Measurements from ENCODE around the gene WWTR1.
A peak's percentile ranks its signal among the peaks of the same experiment; 100 is the strongest.

Gene WWTR1

GRCh38 chr3:149497966-149498670, 159.7 kb downstream of the WWTR1 start:
- DNase-seq (ENCODE audit: low read depth, low spot score): no peak

DNA sequence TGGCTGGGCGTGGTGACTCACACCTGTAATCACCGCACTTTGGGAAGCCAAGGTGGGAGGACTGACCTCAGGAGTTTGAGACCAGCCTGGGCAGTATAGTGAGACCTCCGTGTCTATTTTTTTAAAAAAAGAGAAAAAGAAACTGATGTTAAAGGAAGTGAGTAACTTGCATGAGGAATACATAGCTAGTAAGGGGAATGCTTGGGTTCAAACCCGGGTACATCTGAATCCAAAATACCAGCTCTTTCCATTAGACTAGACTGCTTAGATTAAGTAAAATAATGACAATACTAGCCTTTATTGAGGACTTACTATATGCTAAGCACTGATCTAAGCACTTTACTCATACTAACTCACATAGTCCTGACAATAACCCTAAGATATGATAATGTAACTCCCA, 160.9 kb downstream of the WWTR1 start:
- no peak for DNase-seq (ENCODE audit: low read depth, low spot score)

GRCh38 chr3:149495581-149496125, 162.2 kb downstream of the WWTR1 start:
- no peak for DNase-seq (ENCODE audit: low read depth, low spot score)

DNA sequence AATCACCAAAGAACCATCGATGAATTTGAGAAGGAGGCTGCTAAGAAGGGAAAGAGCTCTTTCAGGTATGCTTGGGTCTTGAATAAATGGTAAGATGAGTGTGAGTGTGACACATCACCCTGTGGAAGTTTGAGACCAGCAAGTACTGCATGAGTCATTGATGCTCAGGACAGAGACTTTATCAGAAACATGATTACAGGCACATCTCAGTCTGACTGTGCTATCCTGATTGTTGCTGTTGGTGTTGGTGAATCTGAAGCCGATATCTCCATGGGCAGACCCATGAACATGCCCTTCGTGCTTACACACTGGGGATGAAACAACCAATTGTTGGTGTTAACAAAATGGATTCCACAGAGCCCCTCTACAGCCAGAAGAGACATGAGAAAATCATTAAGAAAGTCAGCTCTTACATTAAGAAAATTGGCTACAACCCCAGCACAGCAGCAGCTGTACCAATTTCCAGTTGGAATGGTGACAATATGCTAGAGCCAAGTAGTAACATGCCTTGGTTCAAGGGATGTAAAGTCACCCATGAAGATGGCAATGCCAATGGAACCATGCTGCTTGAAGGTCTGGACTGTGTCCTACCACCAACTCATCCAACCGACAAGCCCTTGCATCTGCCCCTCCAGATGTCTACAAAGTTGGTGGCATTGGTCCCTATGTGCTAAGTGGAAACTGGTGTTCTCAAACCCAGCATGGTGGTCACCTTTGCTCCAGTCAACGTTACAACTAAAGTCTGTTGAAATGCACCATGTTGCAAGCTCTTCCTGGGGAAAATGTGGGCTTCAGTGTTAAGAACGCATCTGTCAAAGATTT, 162.9 kb downstream of the WWTR1 start:
- DNase-seq (ENCODE audit: low read depth, low spot score): no peak

DNA sequence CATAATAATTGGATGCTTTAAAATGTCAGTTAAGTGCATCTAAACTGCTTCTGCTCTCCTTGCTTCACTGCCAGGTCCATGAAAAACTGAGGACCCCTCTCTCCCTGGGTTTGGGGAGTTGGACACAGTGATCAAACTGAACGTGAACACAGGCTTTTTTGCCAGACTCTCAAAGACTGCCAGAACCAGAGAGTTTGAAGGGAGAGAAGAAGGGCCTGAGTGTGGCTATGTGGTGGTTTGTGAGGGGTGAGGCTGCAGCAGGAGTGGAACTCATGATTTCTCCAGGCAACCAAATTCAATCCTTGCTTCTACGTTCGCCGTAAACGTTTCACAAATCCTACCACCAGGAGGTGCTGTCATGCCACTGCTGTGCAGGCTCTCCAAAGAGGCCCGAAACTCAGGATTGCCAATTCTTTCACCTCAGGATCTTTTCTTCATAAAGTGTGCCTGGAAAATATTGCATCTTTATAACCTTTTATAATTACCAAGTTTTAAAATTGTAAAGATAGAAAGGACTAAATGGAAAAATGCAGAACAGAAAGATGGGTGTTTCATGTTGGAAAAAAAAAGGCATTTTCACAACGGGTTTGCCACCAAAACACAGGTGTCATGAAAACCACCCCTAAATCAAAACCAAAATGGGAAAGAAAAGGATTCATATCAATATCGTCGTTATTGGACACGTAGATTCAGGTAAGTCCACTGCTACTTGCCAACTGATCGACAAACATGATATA, 163.6 kb downstream of the WWTR1 start:
- DNase-seq (ENCODE audit: low read depth, low spot score): peak; percentile 74

DNA sequence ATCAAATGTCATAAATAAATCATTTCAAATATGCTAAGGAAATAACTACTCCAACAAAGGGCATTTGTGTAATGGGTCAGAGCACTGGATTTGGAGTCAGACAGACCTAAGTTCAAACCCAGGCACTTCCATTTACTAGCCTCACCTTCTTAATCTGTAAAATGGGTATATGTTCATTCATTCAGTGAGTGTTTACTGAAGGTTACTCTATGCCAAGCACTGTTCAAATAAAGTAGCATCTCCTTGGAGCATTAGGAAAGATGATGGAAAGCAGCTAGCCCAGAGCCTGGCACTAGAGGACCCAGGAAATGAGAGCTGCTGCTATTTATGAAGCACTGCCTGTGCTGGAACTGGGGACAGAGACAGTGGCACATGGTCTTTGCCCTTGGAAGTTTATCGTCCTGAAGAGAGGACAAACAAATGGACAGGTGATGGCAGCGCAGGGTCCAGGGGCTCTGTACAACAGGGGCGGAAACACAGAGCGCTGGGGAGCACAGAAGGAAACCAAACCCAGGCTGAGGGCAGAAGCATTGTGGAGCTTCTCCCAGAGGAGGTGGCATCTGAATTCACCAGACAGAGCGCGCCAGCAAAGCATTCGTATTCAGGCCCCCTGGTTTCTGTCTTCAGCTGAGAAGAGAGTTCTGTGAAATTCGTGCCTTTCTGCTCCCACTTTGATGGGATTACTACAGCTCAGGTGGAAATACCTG, 164.4 kb downstream of the WWTR1 start:
- no peak for DNase-seq (ENCODE audit: low read depth, low spot score)

DNA sequence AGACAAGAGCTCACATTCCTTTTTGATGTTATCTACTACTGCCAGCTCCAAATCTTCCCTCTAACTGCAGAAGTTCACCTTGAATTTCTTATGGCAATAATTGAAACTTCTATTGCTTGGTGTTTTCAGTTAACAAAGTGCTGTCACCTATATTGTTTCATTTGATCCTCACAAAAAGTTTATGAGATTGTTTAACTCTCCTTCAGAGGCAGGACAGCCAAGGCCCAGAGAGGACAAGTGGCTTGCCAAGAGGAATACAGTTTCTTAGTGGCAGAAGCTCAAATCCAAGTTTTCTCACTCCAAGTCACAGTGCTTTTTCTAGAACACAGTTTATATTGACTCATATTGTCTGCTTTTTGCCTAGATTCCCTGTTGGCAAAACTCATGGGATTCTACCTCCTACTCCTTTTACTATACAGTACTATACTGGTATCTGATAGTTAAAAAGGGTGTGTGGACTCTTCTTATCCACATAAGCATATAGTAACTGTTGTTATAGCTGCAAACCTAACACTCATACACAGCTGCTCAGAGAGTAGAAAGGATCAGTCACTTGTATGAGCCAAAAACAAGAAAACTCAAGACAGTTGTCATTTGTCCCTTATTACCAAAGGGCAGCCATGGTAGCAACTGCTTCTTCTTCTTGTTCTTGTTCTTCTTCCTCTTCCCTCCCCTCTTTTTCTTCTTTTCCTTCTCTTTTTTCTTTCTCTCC, 167.4 kb downstream of the WWTR1 start:
- no peak for DNase-seq (ENCODE audit: low read depth, low spot score)

DNA sequence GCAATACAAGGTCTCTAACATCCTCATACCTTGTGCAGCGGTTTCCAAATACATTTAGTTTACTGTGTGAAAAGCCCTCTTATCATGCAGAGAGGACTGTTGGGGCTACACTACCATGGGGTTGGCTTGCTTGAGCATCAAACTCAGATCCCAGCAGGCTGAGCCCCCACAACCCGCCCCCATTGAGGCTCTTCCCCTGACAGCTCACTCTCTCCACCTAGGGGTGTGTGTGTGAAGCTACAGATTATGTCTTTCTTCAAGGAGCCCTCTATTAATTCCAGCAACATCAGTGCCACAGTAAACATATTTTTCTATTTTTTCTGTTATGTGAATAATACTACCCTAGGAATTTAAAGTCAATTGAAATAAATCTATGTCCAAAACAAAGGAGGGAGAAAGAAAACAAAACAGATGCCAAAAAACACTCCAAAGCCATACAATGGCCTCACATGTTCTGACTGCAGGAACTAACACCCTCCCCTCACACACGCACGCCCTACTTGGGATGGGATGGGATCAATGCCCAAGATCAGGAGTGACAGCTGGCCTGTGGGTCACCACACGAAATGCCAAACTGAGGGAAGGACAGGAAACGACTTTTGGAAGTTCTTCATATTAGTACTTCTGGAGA, 168.7 kb downstream of the WWTR1 start:
- peak; percentile 15 for DNase-seq (ENCODE audit: low read depth, low spot score)

DNA sequence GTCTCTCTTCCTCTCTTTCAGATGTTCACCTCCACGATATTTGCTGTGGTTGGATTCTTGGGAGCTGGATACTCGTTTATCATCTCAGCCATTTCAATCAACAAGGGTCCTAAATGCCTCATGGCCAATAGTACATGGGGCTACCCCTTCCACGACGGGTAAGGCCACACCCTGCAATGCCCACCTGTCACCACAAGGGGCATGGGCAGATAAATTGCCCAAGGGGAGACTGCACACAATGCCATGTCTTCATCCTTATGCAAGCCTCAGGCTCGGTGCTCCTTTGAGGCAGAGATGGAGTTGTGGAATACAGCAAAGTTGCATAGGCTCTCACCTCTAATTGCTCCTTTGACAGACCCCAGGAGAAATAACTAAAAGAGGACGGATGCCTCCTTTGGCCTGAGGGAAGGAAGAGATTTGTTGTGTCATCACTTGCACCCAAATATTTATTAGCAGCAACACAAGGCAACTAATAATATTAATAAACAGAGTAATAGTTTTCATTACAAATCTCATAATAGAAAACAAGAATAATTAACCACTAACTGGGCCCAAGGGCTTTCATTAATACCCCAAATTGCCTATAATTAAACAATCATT, 170.1 kb downstream of the WWTR1 start:
- DNase-seq (ENCODE audit: low read depth, low spot score): peak; percentile 55

- DNase-seq (ENCODE audit: low read depth, low spot score): no peak
Measured at GRCh38 chr3:149486726-149487125, 171.1 kb downstream of the WWTR1 start.

GRCh38 chr3:149481491-149481890, 176.3 kb downstream of the WWTR1 start:
- DNase-seq (ENCODE audit: low read depth, low spot score): no peak

- DNase-seq (ENCODE audit: low read depth, low spot score): no peak
Measured at GRCh38 chr3:149481056-149481455, 176.8 kb downstream of the WWTR1 start.

GRCh38 chr3:149480326-149481017, 177.4 kb downstream of the WWTR1 start:
- peak; percentile 92 for DNase-seq (ENCODE audit: low read depth, low spot score)

DNA sequence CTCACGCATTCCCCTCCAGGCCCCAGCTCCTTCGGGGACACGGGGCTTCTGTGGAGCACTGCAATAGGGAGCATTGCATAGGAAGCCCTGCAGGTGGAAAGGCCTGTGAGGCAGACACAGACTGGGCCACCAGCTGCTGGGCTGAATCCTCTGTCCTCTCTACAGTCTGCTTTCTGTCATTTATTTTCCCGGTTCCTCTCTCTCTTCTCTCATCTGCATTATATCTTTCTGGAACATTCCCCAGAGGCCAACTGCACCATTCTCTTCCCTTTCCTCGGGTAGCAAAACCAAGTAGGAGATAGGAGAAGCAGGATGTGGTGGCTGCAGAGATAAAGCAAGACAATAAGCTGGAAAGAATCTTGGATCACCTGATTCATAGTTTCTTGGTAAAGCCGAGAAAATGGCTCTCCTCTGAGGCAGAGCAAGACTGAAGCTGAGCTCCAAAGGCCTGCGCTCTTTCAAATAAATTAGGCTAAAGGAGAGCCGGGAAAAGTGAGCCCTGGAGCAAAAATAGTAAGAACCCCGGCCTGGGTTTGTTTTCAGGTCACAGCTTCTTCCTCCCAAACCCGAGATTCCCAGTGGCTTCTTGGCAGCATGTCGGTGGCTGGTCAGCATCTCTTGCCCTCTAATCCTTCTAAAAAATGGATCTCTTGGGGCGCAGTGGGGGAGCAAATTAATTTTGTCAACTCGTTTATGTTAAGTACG, 178.1 kb downstream of the WWTR1 start:
- peak; percentile 59 for DNase-seq (ENCODE audit: low read depth, low spot score)

DNA sequence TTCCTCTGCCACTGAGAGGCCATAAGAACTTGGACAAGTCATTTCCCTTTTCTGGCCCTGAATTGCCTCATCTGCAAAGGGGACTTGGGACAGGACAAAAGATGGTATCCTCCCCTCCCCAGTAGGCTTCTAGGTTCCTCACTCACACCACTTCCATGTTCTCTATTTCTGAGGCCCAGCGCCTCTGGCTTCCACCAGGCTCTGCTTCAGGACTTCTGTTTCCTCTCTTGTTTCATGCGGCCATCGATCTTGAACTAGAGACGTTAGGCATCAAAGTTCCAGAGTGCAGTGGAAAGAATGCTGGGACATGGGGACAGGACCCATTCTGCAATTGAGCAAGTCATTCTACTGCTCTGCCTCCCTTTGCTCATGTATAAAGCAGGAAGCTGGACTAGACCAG, 181.6 kb downstream of the WWTR1 start:
- no peak for DNase-seq (ENCODE audit: low read depth, low spot score)

DNA sequence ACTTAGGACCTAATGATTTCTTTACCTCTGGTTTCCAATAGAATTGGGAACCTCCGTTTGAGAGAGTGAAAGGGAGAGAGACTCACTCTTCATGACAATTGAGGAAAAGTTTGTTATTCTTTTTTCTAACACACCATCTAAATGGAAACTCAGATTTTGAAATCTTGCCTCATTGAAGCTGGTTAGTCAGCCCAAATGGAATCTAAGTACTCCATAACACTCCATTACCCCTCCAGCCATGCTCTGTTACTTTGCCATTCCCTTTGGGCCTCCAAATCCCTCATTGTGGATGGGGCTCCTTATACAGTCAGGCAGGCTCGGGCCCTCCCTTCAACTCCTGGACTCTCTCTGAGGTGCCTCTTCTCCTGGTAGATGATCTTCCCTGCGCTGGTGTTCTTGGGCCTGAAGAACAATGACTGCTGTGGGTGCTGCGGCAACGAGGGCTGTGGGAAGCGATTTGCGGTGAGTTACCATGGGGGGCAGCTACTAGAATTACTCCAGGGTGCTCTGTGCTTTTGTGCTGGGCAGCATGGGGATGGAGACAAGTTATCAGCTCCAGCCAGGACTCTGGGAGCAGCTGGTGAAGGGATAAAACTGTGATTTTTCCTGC, 182.3 kb downstream of the WWTR1 start:
- no peak for DNase-seq (ENCODE audit: low read depth, low spot score)

DNA sequence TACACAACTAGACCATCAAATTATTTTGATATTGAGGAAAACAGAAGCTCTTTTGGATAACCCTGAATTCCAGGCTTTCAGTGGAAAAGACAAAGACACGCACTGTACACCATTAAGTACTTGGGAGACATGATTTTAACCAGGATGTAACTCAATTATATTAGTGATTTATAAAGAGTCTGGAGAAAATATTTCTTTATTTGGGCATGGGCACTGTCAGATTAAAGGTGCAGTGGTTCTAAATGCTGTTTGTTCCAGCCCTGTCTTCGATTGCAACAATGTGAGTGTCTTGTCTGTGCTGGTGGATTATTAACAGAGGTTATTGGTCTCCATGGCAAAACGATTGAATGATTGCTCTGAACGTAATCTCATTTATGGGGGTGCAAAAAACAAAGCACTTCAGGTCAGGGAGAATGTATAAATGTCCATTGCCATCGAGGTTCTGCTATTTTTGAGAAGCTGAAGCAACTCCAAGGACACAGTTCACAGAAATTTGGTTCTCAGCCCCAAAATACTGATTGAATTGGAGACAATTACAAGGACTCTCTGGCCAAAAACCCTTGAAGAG, 183.5 kb downstream of the WWTR1 start, which contains the start of gene TM4SF4:
Gene TM4SF4 (plus strand): TSS at position 448 of the 568 bp plus-strand sequence. CDS start 181 bp downstream, outside the sequence.
- no peak for DNase-seq (ENCODE audit: low read depth, low spot score)

Data from ELF-1 (cell line).